Activated CD8-positive, alpha-beta memory T cell treated with anti-CD3 and anti-CD28 coated beads for 24 hours (primary cell): ENCODE measurements around the gene GHRH.

Source experiments
- DNase-seq: peaks from one replicate; pipeline ENCODE4 v3.0.0-alpha.2; 2020

Gene GHRH

GRCh38 chr20:37259865-37260264, 1.7 kb downstream of the GHRH start:
- no peak for DNase-seq

GRCh38 chr20:37259031-37259430, 2.6 kb downstream of the GHRH start:
- no peak for DNase-seq

- no peak for DNase-seq
These were observed 3.6 kb downstream of the GHRH start for GRCh38 chr20:37257988-37258387.

- DNase-seq = no peak
These were observed 4.1 kb downstream of the GHRH start for GRCh38 chr20:37257530-37257929.

- DNase-seq = no peak
These were observed 5.3 kb downstream of the GHRH start for GRCh38 chr20:37256286-37256685.

- no peak for DNase-seq
These were observed 7.3 kb downstream of the GHRH start for GRCh38 chr20:37254114-37254878.

- no peak for DNase-seq
These were observed 8.5 kb downstream of the GHRH start for GRCh38 chr20:37253087-37253486.

- no peak for DNase-seq
These were observed 9.7 kb downstream of the GHRH start for GRCh38 chr20:37251825-37252477.

GRCh38 chr20:37249304-37249703, 12.3 kb downstream of the GHRH start:
- DNase-seq = no peak

- no peak for DNase-seq
These were observed 14.1 kb downstream of the GHRH start for GRCh38 chr20:37247547-37247946.

GRCh38 chr20:37246736-37247135, 14.9 kb downstream of the GHRH start:
- DNase-seq = no peak

- DNase-seq = no peak
These were observed 16.1 kb downstream of the GHRH start for GRCh38 chr20:37245216-37246150.

- DNase-seq = no peak
These were observed 17.0 kb downstream of the GHRH start for GRCh38 chr20:37244572-37244957.

GRCh38 chr20:37243937-37244571, 17.6 kb downstream of the GHRH start:
- DNase-seq = no peak

GRCh38 chr20:37243076-37243936, 18.3 kb downstream of the GHRH start:
- no peak for DNase-seq

- no peak for DNase-seq
These were observed 19.1 kb downstream of the GHRH start for GRCh38 chr20:37242503-37242902.

GRCh38 chr20:37240337-37241067, 21.1 kb downstream of the GHRH start:
- no peak for DNase-seq

- no peak for DNase-seq
These were observed 22.6 kb downstream of the GHRH start for GRCh38 chr20:37238935-37239451.

- no peak for DNase-seq
These were observed 23.2 kb downstream of the GHRH start for GRCh38 chr20:37238426-37238825.

GRCh38 chr20:37237656-37238055, 24.0 kb downstream of the GHRH start:
- no peak for DNase-seq

- no peak for DNase-seq
These were observed 25.2 kb downstream of the GHRH start for GRCh38 chr20:37236462-37236861.
